ENCODE measurements around the gene C19orf38.
A peak's percentile ranks its signal among the peaks of the same experiment; 100 is the strongest.

Gene C19orf38

DNA sequence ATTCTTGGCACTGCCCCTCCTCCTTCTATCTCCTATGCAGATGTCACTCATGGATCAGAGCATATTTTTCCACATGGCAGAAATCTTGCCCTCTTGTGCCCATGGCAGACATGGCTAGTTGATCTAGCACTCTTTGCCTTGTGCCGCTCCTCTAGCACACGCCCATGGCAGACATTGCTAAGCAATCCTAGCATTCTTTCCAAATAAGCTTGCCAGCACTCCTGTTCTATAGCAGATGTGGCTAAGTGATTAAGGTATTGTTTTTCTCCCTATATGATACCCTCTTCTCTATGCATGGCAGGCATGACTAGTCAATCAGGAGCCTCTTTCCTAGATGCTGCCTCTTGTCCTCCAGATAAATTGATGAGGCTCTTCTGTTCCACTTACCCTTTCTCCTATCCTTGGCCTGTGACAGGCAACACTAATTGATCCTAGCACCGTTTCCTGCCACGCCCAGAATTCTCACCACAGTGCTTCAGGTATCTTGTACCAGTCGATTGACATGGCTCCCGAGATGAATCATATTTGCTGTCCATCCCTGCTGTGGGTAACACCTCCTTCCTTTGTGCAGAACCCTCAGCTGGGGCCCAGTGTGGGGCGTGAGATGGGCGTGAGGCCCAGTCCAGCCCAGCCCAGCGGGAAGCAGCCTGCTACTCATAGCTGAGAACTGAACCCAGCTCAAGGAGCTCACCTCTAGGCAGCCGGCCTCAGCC is 39.1 kb upstream of the C19orf38 start:
- H3K4me3 ChIP-seq (ENCODE audit: low read depth, low read length): no peak overlapping the region
- peak; percentile 82 for DNase-seq (ENCODE audit: low read depth, low spot score)
- in situ Hi-C loops (cut with HindIII; ENCODE audit: low sequenced_read_pairs): no loop called here
- TF ChIP-seq, protein P1, sequence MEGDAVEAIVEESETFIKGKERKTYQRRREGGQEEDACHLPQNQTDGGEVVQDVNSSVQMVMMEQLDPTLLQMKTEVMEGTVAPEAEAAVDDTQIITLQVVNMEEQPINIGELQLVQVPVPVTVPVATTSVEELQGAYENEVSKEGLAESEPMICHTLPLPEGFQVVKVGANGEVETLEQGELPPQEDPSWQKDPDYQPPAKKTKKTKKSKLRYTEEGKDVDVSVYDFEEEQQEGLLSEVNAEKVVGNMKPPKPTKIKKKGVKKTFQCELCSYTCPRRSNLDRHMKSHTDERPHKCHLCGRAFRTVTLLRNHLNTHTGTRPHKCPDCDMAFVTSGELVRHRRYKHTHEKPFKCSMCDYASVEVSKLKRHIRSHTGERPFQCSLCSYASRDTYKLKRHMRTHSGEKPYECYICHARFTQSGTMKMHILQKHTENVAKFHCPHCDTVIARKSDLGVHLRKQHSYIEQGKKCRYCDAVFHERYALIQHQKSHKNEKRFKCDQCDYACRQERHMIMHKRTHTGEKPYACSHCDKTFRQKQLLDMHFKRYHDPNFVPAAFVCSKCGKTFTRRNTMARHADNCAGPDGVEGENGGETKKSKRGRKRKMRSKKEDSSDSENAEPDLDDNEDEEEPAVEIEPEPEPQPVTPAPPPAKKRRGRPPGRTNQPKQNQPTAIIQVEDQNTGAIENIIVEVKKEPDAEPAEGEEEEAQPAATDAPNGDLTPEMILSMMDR (IDR thresholded peaks at IDR 0.05; ENCODE audit: low read depth, low read length): no peak

DNA sequence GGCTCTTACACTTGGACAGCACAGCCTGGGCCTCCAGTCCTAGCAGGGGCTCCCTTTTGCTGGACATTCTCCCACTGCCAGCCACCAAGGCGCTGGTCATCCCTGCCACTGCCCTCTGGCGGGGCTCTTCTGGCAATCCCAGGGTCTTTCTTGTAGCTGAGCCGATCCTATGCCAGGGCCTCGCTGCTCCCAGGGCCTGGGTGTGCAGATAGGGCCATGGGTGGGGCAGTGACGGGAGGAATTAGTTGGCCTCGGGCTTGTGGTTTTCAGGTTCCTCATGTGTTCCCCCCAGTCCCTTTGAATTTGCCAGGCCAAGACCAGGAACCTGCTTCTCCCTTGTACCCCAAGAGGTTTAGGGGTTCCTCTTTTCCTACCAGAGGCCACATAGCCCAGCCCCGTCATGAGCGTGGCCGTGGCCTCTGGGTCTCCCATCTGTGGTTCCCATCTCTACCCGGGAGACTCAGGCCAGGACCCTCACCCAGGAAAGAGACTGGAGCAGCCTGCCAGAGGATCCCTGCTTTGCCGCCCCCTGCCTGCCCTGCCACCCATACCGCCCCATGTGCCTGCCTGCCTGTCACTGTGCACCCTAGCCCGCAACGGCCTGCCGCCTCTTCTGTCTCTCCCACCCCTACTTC is 38.4 kb upstream of the C19orf38 start:
- in situ Hi-C loops (cut with HindIII; ENCODE audit: low sequenced_read_pairs): no loop called here
- TF ChIP-seq, protein P1 (IDR thresholded peaks at IDR 0.05; ENCODE audit: low read depth, low read length): no peak
- no peak for DNase-seq (ENCODE audit: low read depth, low spot score)
- no peak overlapping the region for H3K4me3 ChIP-seq (ENCODE audit: low read depth, low read length)

DNA sequence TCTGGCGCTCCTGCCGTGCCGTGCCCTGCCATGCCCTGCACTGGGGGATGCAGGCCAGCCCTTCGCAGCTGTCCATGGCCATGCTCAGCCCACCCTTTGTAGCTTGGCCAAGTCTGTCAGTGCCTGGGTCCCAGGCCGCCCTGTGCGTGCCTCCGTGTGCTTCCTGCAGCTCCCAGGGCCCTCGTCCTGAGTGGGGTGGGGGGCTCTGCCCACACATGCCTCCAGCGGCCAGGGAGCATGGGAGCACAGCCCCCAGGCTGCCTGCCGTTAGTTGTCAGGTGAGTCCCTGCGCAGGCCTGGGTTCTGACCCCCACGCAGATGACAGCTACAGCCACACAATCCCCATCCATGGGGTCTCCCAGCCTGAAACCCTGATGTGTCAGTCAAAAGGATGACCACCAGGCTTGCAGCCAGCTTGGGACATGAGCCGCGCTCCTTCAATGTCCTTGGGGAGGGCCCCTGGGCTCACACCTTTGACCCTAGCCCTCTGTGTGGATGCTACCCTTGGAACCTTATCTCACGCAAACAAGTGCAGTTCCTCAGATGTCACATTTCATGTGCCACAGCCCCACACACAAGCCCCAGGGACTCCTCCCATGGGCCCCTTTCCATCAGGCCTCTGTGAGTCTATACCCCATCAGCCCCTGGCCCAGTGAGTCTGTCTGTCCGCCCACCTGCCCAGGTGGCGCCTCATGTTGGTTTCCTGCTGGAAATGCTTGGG is 36.7 kb upstream of the C19orf38 start:
- H3K4me3 ChIP-seq (ENCODE audit: low read depth, low read length): no peak overlapping the region
- no peak for DNase-seq (ENCODE audit: low read depth, low spot score)
- in situ Hi-C loops (cut with HindIII; ENCODE audit: low sequenced_read_pairs): no loop called here
- TF ChIP-seq, protein P1 (IDR thresholded peaks at IDR 0.05; ENCODE audit: low read depth, low read length): no peak

DNA sequence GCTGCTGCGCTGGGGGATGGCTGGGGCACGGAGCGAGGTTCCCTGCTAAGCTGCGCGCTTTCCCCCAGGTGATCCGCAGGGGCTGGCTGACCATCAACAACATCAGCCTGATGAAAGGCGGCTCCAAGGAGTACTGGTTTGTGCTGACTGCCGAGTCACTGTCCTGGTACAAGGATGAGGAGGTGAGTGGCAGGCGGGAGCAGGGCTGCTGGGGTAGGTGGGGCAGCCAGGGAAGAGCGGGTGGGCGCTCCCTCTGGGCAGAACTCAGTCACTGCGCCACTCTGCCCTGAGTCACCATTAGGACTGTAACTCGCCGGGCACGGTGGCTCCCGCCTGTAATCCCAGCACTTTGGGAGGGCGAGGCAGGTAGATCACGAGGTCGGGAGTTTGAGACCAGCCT is 36.0 kb upstream of the C19orf38 start:
- H3K4me3 ChIP-seq (ENCODE audit: low read depth, low read length): no peak overlapping the region
- TF ChIP-seq, protein P1 (IDR thresholded peaks at IDR 0.05; ENCODE audit: low read depth, low read length): no peak
- in situ Hi-C loops (cut with HindIII; ENCODE audit: low sequenced_read_pairs): no loop called here
- DNase-seq (ENCODE audit: low read depth, low spot score): no peak

DNA sequence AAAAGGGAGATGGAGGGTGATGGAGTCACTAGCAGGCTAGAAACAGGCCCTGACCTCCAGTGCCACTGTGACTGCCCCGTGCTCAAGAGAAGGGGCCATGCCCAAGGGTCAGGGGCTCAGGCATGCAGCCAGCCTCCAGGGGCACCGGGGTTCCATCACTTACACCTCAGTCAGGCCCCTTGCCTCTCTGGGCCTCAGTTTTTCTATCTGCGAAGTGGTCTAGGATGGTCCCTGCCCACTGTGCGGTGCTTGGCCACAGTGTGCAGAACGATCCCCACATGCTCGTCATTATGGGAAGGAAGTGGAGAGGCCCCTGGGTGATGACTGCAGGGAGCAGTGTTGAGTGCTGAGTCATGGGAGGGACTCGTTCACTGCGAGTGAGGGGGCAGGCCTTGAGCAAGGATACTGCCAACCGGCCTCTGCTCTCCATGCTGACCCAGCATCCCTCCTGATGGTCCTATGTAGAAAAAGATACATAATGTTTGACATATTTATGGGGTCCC is 35.3 kb upstream of the C19orf38 start:
- peak; percentile 91 for DNase-seq (ENCODE audit: low read depth, low spot score)
- in situ Hi-C loops (cut with HindIII; ENCODE audit: low sequenced_read_pairs): no loop called here
- no peak overlapping the region for H3K4me3 ChIP-seq (ENCODE audit: low read depth, low read length)
- TF ChIP-seq, protein P1 (IDR thresholded peaks at IDR 0.05; ENCODE audit: low read depth, low read length): no peak

DNA sequence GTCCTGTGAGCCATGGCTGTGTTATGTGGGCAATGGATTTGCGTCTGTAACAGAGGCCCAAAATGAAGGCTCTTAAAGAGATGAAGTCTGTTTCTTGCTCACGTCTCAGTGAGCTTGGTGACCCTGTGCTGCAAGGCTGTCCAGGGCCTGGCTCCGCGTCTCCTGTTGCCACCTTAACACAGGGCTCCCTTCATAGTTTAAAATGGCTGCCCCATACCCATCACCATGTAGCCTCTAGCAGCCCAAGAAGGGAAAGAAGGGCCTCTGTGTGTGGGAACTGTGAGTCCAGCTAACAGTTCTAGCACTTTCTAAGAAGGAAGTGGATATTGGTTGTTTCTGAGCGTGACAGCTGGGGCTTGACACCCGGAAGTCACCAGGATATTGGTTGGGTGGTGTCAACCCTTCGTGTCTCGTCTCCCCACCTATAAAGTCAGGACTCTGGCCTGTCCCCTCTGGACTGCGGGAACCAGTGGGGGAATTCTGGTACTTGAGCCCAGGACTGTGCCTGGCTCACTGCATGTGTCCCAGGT is 33.1 kb upstream of the C19orf38 start:
- TF ChIP-seq, protein P1 (IDR thresholded peaks at IDR 0.05; ENCODE audit: low read depth, low read length): no peak
- no peak for DNase-seq (ENCODE audit: low read depth, low spot score)
- H3K4me3 ChIP-seq (ENCODE audit: low read depth, low read length): no peak overlapping the region
- in situ Hi-C loops (cut with HindIII; ENCODE audit: low sequenced_read_pairs): no loop called here
